SU-DHL-6 (cell line): ENCODE results near the gene SETD2.

Source experiments
- H2AFZ ChIP-seq: fragments of 200-600 bp; sonication (generic); 2 replicates; pipeline ENCODE4 v1.6.1; 2014; ENCODE audit warnings: low read depth, mild to moderate bottlenecking, moderate library complexity, mixed read lengths, antibody characterized with exemption, low read length; ENCODE audit not compliant: severe bottlenecking
- H3F3A ChIP-seq: fragments of 200-600 bp; shearing (Covaris generic); 2 replicates; pipeline ENCODE4 v1.6.0; 2016; ENCODE audit warnings: antibody characterized with exemption, mild to moderate bottlenecking; ENCODE audit not compliant: insufficient read depth
- H3K27ac ChIP-seq: fragments of 200-600 bp; sonication (generic); 2 replicates; pipeline ENCODE4 v1.5.1; 2016; ENCODE audit warnings: low read depth, mild to moderate bottlenecking, low read length, moderate library complexity, mixed read lengths
- H3K27me3 ChIP-seq: fragments of 200-600 bp; sonication (generic), shearing (Covaris generic); 2 replicates; pipeline ENCODE4 v1.6.0; 2014; ENCODE audit warnings: mild to moderate bottlenecking, low read length
- H3K36me3 ChIP-seq: fragments of 200-600 bp; sonication (generic); 2 replicates; pipeline ENCODE4 v1.6.1; 2014; ENCODE audit warnings: mild to moderate bottlenecking, low read length, mixed read lengths
- H3K4me2 ChIP-seq: fragments of 300-600, 200-600 bp; shearing (Covaris generic), sonication (generic); 2 replicates; pipeline ENCODE4 v1.6.0; 2014; ENCODE audit warnings: low read length, low read depth, mild to moderate bottlenecking; ENCODE audit not compliant: poor library complexity, severe bottlenecking
- H3K4me3 ChIP-seq: fragments of 200-600 bp; sonication (generic); 2 replicates; pipeline ENCODE4 v1.5.1; 2014; ENCODE audit warnings: antibody characterized with exemption, low read length, mild to moderate bottlenecking, mixed read lengths; ENCODE audit not compliant: insufficient read depth, poor library complexity, severe bottlenecking
- H3K79me2 ChIP-seq: fragments of 200-600 bp; sonication (generic); 2 replicates; pipeline ENCODE4 v1.6.1; 2014; ENCODE audit warnings: mild to moderate bottlenecking, low read length, moderate library complexity; ENCODE audit not compliant: insufficient read depth
- H3K9ac ChIP-seq: fragments of 200-600 bp; sonication (generic); 2 replicates; pipeline ENCODE4 v1.7.0; 2014; ENCODE audit warnings: mild to moderate bottlenecking, low read length
- H3K9me2 ChIP-seq: fragments of 200-600 bp; sonication (generic); replicated peaks from 2 replicates; pipeline ENCODE4 v1.6.1; 2014; ENCODE audit warnings: low read length; ENCODE audit not compliant: insufficient read depth
- H3K9me3 ChIP-seq: fragments of 200-600 bp; sonication (generic); 2 replicates; pipeline ENCODE4 v1.6.1; 2014; ENCODE audit warnings: low read length, mixed read lengths; ENCODE audit not compliant: insufficient read depth
- H4K20me1 ChIP-seq: fragments of 200-600 bp; sonication (generic); 2 replicates; pipeline ENCODE4 v1.6.1; 2014; ENCODE audit warnings: low read depth, mild to moderate bottlenecking, antibody characterized with exemption, low read length, moderate library complexity, mixed read lengths
- EZH2phosphoT487 ChIP-seq: fragments of 200-600 bp; sonication (generic), shearing (Covaris generic); conservative IDR thresholded peaks from 2 replicates; pipeline ENCODE4 v1.6.1; 2018; ENCODE audit warnings: mild to moderate bottlenecking, antibody characterized with exemption, low read length, moderate library complexity, mixed read lengths
- TF ChIP-seq, protein P1 (sequence below): fragments of 200-600 bp; sonication (generic); IDR thresholded peaks from one replicate; pipeline ENCODE4 v1.5.1; 2017; ENCODE audit warnings: antibody characterized with exemption, mild to moderate bottlenecking, low read length, moderate library complexity; ENCODE audit not compliant: insufficient read depth, poor library complexity, severe bottlenecking

SETD2 gene

DNA sequence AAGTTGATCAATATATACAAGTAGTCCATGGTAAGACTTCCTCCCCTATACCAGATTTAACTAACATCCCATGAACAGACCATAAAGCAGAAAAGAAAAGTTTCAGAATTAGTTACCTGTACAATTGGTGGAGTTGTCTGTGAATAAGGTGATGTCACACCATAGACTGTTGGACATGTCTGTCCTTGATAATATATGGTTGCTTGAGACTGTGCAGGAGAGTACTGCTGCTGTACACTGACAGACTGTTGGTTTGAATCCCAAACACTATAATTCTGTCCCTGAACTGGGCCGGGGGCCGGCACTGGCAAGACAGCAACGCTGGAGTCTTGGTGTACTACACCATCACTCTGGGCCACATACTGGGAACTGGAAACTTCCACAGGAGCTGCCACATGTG, 107.2 kb downstream of the SETD2 start:
- Histone ChIP-seq H4K20me1 (peaks cover 6% of the 10 kb centered on the region; the same call in 1 of the 2 replicates), H3K36me3 (peaks cover 30% of the 10 kb centered on the region; the same call in 1 of the 2 replicates), H3K9me2 (no peaks in the 10 kb centered on the region), H3K79me2 (peaks cover 40% of the 10 kb centered on the region), H2AFZ (no peak overlapping the region), H3K4me3 (no peak overlapping the region), H3K27ac (no peak overlapping the region), H3K4me2 (no peak overlapping the region), H3F3A (peaks cover 2% of the 10 kb centered on the region; the same call in 1 of the 2 replicates), H3K27me3 (no peaks in the 10 kb centered on the region), H3K9me3 (no peaks in the 10 kb centered on the region), H3K9ac (no peak overlapping the region)
- TF ChIP-seq, protein P1, sequence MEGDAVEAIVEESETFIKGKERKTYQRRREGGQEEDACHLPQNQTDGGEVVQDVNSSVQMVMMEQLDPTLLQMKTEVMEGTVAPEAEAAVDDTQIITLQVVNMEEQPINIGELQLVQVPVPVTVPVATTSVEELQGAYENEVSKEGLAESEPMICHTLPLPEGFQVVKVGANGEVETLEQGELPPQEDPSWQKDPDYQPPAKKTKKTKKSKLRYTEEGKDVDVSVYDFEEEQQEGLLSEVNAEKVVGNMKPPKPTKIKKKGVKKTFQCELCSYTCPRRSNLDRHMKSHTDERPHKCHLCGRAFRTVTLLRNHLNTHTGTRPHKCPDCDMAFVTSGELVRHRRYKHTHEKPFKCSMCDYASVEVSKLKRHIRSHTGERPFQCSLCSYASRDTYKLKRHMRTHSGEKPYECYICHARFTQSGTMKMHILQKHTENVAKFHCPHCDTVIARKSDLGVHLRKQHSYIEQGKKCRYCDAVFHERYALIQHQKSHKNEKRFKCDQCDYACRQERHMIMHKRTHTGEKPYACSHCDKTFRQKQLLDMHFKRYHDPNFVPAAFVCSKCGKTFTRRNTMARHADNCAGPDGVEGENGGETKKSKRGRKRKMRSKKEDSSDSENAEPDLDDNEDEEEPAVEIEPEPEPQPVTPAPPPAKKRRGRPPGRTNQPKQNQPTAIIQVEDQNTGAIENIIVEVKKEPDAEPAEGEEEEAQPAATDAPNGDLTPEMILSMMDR: no peak
- no peak for TF ChIP-seq EZH2phosphoT487

DNA sequence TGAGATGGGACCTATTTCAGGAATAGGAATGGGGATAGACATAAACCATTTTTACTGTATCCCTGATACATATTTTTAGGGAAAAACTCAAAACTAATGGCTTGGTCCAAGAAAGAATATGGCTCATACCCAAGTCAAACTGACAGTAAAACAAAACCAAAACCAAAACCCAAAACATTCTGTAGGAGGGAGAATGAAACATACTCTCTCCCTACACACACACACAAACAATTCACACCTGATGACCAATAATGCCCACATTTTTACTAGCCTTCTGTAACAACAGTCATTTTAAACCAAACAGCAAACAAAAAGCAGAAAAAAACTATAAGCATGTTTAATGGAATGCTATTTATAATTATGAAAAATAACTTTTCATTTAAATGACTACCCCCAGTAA, 109.5 kb downstream of the SETD2 start:
- Histone ChIP-seq H3K79me2 (peaks cover 35% of the 10 kb centered on the region), H3K9me2 (no peaks in the 10 kb centered on the region), H3K4me3 (no peak overlapping the region), H2AFZ (no peak overlapping the region), H4K20me1 (peaks cover 6% of the 10 kb centered on the region; the same call in 1 of the 2 replicates), H3K27ac (no peak overlapping the region), H3K36me3 (peaks cover 26% of the 10 kb centered on the region; the same call in 1 of the 2 replicates), H3K27me3 (no peaks in the 10 kb centered on the region), H3K9me3 (no peaks in the 10 kb centered on the region), H3K9ac (no peak overlapping the region), H3F3A (peaks cover 13% of the 10 kb centered on the region; the same call in 1 of the 2 replicates), H3K4me2 (no peak overlapping the region)
- TF ChIP-seq, protein P1: no peak
- TF ChIP-seq EZH2phosphoT487: no peak

DNA sequence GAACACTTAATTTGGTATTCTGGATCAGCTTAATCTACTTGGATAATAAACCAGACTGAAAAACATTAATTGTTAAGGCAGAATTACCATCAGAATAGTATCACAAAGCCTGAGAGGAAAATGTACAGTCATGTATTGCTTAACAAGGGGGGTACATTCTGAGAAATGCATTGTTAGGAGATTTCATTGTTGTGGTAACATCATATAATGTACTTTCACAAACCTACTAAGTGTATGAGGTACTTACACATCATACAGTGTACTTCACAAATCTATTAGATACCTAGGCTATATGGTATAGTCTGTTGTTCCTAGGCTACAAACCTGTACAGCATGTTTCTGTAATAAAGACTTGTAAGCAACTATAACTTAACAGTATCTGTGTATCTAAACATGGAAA, 116.2 kb downstream of the SETD2 start:
- H3K4me2 ChIP-seq: peak overlapping the region; percentile 53
- no peak overlapping the region for H2AFZ ChIP-seq
- no peak for TF ChIP-seq EZH2phosphoT487
- TF ChIP-seq, protein P1: no peak
- H3F3A ChIP-seq: peaks cover 69% of the 10 kb centered on the region
- H3K9me3 ChIP-seq: no peaks in the 10 kb centered on the region
- H4K20me1 ChIP-seq: no peaks in the 10 kb centered on the region
- no peak overlapping the region for H3K4me3 ChIP-seq
- no peaks in the 10 kb centered on the region for H3K9me2 ChIP-seq
- H3K36me3 ChIP-seq: peaks cover 16% of the 10 kb centered on the region; the same call in 1 of the 2 replicates
- H3K9ac ChIP-seq: no peak overlapping the region
- H3K27me3 ChIP-seq: no peaks in the 10 kb centered on the region
- peaks cover 9% of the 10 kb centered on the region; the same call in 1 of the 2 replicates for H3K79me2 ChIP-seq
- peak overlapping the region; percentile 93 for H3K27ac ChIP-seq

DNA sequence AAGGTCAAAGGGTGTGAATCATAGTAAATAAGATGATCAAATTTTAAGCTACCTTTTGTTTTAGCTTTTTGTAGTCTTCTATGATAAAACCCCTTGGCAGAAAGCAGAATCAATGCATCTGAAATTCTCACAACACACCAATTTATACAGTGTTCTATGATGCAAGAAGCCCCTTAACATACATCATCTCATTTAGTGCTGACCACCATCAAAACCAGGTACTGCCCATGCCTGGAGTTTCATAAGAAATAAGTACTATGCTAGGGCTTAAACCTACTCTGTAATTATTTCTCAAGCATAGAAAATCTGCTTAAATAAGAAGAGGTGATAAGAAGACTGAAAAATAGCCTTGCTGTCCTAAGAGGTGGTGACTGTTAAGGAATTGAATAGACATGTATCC, 116.8 kb downstream of the SETD2 start:
- Histone ChIP-seq H3K4me2 (peak overlapping the region; percentile 53), H3K27ac (peak overlapping the region; percentile 93), H3K9ac (peak overlapping the region; percentile 19; the same call in 1 of the 2 replicates), H3K36me3 (peaks cover 16% of the 10 kb centered on the region; the same call in 1 of the 2 replicates), H2AFZ (no peak overlapping the region), H3F3A (peaks cover 73% of the 10 kb centered on the region), H4K20me1 (no peaks in the 10 kb centered on the region), H3K4me3 (no peak overlapping the region), H3K9me3 (no peaks in the 10 kb centered on the region), H3K9me2 (no peaks in the 10 kb centered on the region), H3K79me2 (peaks cover 9% of the 10 kb centered on the region; the same call in 1 of the 2 replicates), H3K27me3 (no peaks in the 10 kb centered on the region)
- TF ChIP-seq EZH2phosphoT487: no peak
- TF ChIP-seq, protein P1: no peak
